ENCODE data around the gene MPRIP.

The MPRIP gene

DNA sequence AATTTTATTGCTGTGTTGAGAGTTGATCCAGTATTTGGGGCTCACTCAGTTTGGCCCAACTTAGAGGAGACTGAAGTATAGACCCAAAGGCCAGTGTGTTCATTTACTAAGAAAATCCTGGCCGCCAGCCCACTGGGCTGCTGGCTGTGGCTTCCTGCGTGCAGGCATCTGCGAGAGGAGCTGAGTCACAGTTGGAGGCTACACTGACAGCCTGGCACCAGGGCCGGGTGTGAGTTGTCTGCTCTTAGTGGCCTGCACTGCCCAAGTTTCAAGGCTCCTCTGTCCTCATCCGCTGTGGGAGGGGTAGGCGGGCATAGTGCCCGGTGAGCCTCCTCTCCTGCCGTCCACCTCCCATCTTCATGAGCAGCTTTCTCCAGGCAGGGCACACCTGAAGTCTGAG, 109.7 kb downstream of the MPRIP start:
- peak; percentile 78 for DNase-seq (ENCODE audit: low read depth, low spot score)
- CTCF ChIA-PET = interaction anchor here (1.3 to 2.0 kb wide), 4 partner anchors 10 to 154 kb away, joined by 4 to 15 read pairs (median 6); no protein-coding TSS in a partner anchor
- TF ChIP-seq, protein P1, sequence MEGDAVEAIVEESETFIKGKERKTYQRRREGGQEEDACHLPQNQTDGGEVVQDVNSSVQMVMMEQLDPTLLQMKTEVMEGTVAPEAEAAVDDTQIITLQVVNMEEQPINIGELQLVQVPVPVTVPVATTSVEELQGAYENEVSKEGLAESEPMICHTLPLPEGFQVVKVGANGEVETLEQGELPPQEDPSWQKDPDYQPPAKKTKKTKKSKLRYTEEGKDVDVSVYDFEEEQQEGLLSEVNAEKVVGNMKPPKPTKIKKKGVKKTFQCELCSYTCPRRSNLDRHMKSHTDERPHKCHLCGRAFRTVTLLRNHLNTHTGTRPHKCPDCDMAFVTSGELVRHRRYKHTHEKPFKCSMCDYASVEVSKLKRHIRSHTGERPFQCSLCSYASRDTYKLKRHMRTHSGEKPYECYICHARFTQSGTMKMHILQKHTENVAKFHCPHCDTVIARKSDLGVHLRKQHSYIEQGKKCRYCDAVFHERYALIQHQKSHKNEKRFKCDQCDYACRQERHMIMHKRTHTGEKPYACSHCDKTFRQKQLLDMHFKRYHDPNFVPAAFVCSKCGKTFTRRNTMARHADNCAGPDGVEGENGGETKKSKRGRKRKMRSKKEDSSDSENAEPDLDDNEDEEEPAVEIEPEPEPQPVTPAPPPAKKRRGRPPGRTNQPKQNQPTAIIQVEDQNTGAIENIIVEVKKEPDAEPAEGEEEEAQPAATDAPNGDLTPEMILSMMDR (IDR thresholded peaks at IDR 0.05; ENCODE audit: insufficient read depth, low read length, missing control alignments) = no peak
- no peak overlapping the region for H3K4me3 ChIP-seq (ENCODE audit: low read depth, low read length)
- POLR2A ChIA-PET = interaction anchor here (0.5 to 1.2 kb wide), 2 partner anchors 10 to 129 kb away, joined by 3 read pairs; no protein-coding TSS in a partner anchor

DNA sequence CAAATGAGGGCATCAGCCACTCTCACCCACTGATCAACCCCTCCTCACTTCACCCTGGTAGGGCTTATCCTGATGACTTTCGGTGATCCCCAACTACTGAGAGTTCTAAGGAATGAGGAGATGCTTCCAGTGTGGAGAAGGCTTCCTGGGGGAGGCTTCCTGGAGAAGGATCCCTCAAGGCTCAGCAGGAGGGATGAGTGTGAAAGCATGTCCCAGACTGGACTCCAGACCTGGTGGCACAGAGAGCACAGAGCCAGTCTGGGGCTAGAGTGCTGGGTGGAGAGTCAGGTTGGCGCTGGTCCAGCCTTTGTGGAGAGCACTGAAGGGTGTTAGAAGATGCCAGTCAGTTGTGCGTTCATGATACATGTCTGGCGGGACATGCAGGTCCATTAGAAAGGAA, 110.1 kb downstream of the MPRIP start:
- no peak overlapping the region for H3K4me3 ChIP-seq (ENCODE audit: low read depth, low read length)
- POLR2A ChIA-PET = interaction anchor here (0.5 to 1.2 kb wide), 2 partner anchors 10 to 128 kb away, joined by 3 read pairs; no protein-coding TSS in a partner anchor
- CTCF ChIA-PET = interaction anchor here (1.3 to 2.0 kb wide), 4 partner anchors 10 to 155 kb away, joined by 4 to 15 read pairs (median 6); no protein-coding TSS in a partner anchor
- TF ChIP-seq, protein P1 (IDR thresholded peaks at IDR 0.05; ENCODE audit: insufficient read depth, low read length, missing control alignments) = no peak
- DNase-seq (ENCODE audit: low read depth, low spot score) = no peak

DNA sequence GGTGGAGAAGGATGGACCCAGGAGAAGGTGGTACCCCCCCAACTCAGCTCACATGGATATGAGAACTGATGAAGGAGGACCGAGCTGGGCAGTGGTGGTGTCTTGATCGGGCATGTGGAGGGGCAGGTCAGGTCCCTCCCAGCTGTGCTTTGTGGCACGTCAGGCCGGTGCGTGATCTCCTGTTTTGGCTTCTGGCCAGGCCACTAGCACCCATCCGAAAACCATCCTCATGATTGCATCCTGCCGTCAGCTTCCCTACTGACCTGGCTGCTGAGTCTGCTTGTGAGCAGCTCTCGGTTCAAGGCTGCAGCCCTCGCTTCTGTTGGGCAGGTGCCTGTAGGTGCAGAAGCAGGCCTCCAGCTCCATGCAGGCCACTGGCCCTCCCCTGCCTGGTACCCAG, 110.8 kb downstream of the MPRIP start:
- ChIA-PET POLR2A (no interaction called here), CTCF (interaction anchor here (1.3 to 2.0 kb wide), 4 partner anchors 11 to 155 kb away, joined by 3 to 15 read pairs (median 6); no protein-coding TSS in a partner anchor)
- DNase-seq (ENCODE audit: low read depth, low spot score) = no peak
- TF ChIP-seq, protein P1 (IDR thresholded peaks at IDR 0.05; ENCODE audit: insufficient read depth, low read length, missing control alignments) = no peak
- H3K4me3 ChIP-seq (ENCODE audit: low read depth, low read length) = no peak overlapping the region

DNA sequence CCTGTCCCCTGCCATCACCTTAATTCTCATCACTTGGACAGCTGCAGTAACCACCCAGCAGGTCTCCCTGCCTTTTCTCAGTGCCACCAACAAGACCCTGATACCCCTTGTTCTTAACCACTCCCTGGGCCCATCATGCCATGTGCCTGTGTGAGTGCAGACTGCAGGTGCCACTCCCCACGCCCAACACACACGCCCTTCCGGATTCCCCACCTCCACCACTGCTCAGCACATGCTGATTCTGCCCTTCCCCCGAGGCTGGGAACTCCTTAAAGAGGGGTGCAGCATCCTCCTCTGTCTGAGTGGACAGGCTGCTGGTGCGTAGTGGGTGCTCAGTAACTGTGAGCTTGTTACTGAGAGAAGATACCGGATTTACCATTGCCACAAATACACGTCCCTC, 111.5 kb downstream of the MPRIP start:
- CTCF ChIA-PET = interaction anchor here (0.8 to 1.5 kb wide), 3 partner anchors 10 to 14 kb away, joined by 3 read pairs; no protein-coding TSS in a partner anchor
- TF ChIP-seq, protein P1 (IDR thresholded peaks at IDR 0.05; ENCODE audit: insufficient read depth, low read length, missing control alignments) = no peak
- no peak overlapping the region for H3K4me3 ChIP-seq (ENCODE audit: low read depth, low read length)
- no peak for DNase-seq (ENCODE audit: low read depth, low spot score)
- POLR2A ChIA-PET = no interaction called here

DNA sequence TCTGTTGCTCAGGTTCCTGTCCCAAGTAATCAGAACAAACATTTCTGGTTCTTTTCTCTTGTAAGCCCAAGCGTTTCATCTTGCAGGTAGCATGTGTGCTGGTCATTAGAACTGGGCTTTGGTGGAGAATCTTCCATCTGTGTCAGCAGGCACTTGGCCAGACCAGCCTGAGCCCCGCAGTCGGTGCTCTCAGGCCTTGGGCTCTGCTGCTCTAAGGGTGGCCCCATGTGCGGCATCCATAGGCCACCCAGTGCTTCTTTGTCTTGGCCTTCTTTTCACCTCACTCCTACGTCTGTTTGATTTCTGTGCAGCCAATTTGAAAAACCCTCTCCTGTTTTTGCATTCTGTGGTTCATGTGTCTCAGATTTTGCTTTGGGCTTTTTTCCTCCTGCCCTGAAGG, 112.3 kb downstream of the MPRIP start:
- DNase-seq (ENCODE audit: low read depth, low spot score) = no peak
- POLR2A ChIA-PET = no interaction called here
- TF ChIP-seq, protein P1 (IDR thresholded peaks at IDR 0.05; ENCODE audit: insufficient read depth, low read length, missing control alignments) = no peak
- H3K4me3 ChIP-seq (ENCODE audit: low read depth, low read length) = no peak overlapping the region
- CTCF ChIA-PET = interaction anchor here (1.0 to 1.5 kb wide), 2 partner anchors 9 to 15 kb away, joined by 3 read pairs; no protein-coding TSS in a partner anchor

DNA sequence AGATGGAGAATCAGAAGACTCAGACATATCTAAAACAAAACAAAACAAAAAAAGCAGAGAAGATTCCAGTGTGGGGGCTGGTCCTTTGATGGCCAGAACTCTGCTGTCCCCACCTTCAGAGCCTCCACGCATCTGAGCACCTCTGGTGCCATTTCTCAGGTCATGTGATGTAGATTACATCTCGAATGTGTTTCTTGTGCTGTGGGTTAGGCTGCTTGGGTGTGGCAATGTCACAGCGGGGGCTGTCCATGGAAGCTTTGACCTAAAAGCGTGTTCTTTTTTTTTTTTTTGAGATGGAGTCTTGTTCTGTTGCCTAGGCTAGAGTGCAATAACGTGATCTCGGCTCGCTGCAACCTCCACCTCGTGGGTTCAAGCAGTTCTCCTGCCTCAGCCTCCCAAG, 112.7 kb downstream of the MPRIP start:
- TF ChIP-seq, protein P1 (IDR thresholded peaks at IDR 0.05; ENCODE audit: insufficient read depth, low read length, missing control alignments) = no peak
- no peak for DNase-seq (ENCODE audit: low read depth, low spot score)
- no peak overlapping the region for H3K4me3 ChIP-seq (ENCODE audit: low read depth, low read length)
- POLR2A ChIA-PET = no interaction called here
- CTCF ChIA-PET = interaction anchor here (1.0 to 1.1 kb wide), 2 partner anchors 9 to 156 kb away, joined by 3 read pairs; no protein-coding TSS in a partner anchor

Measured in AG04449 (cell line).